Measurements from ENCODE around the gene TMEM201.
"Not testable (repeated sequence)": the region's sequence is repeated elsewhere in the genome, so short reads cannot be mapped to it uniquely, and the experiment has no call there.

Gene TMEM201

DNA sequence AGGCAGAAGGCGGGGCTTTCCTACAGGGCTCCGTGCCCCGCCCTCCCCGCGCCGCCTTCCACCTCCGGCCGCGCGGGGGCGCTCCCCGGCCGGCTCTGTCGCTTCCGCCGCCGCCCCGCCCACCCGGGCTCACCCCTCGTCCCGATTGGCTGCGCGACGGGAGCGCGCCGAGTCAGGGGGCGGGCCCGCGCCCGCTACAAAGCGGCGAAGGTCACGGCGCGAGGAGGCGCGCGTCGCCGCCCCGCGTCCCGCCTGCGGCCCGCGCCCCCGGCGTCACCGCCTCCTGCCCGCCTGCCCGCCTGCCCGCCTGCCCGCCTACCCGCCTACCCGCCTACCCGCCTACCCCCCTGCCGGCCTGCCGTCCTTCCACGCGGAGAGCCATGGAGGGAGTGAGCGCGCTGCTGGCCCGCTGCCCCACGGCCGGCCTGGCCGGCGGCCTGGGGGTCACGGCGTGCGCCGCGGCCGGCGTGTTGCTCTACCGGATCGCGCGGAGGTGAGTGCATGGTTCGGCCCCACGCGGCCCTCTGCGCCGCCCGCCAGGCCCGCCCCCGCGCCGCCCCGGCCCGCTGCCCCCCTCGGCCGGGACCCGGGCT lies at the start of gene TMEM201:
Gene TMEM201, plus strand, starts transcription at position 361 of the 593 bp plus-strand sequence. Its CDS starts 20 bp downstream, at position 381.
- DNase-seq (ENCODE audit: low read depth in 2 of 2): peak; percentile 93 to 96

- DNase-seq (ENCODE audit: low read depth in 2 of 2): peak; percentile 98
These were observed 49.4 kb upstream of the TMEM201 start, which contains the start of gene SLC25A33 for GRCh38 chr1:9539165-9539828. Gene SLC25A33 (plus strand): TSS chr1:9539465. CDS start chr1:9539692, 227 bp downstream.

GRCh38 chr1:9539829-9540550 lies 48.7 kb upstream of the TMEM201 start:
- peak; percentile 21 to 50 for DNase-seq (ENCODE audit: low read depth in 2 of 2)

- no peak for DNase-seq (ENCODE audit: low read depth in 2 of 2)
These were observed 46.3 kb upstream of the TMEM201 start for GRCh38 chr1:9542430-9542829.

DNA sequence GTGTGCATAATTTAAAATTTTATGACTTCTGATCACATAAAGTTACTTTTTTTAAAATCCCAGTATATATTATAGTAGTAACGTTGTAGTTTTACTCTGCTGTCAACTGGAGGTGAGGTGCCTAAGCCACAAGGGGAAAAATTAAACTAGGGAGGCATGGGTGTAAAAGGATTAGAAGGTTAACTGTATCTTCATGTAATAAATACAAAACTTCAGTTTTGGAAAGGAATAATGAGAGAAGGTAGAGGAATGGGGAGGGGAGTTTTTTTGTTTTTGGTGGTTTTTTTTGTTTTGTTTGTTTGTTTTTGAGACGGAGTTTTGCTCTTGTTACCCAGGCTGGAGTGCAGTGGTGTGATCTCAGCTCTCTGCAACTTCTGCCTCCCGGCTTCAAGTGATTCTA lies 43.8 kb upstream of the TMEM201 start:
- DNase-seq (ENCODE audit: low read depth in 2 of 2): no peak

- DNase-seq (ENCODE audit: low read depth in 2 of 2): no peak
These were observed 38.7 kb upstream of the TMEM201 start for GRCh38 chr1:9549955-9550546.

DNA sequence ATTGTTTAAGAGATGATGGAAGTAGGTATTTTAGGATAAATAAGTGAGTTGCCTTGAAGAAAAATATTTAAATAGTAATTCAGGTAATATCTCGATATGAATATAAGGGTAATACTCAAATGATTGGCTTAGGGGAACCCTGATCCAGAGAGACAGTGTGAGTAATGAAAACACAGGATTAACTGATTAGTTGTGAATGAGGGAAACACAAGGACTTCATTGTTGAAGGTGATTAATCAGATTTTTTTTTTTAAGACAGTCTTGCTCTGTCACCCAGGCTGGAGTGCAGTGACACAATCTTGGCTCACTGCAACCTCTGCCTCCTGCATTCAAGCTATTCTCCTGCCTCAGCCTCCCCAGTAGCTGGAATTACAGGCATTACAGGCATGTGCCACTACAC lies 36.7 kb upstream of the TMEM201 start:
- DNase-seq (ENCODE audit: low read depth in 2 of 2): no peak

- no peak for DNase-seq (ENCODE audit: low read depth in 2 of 2)
These were observed 35.0 kb upstream of the TMEM201 start for GRCh38 chr1:9553736-9554144.

GRCh38 chr1:9555942-9556341 lies 32.8 kb upstream of the TMEM201 start:
- no peak for DNase-seq (ENCODE audit: low read depth in 2 of 2)

GRCh38 chr1:9557624-9558023 lies 31.1 kb upstream of the TMEM201 start:
- no peak for DNase-seq (ENCODE audit: low read depth in 2 of 2)

- DNase-seq (ENCODE audit: low read depth in 2 of 2): no peak
These were observed 30.3 kb upstream of the TMEM201 start for GRCh38 chr1:9558271-9558945.

DNA sequence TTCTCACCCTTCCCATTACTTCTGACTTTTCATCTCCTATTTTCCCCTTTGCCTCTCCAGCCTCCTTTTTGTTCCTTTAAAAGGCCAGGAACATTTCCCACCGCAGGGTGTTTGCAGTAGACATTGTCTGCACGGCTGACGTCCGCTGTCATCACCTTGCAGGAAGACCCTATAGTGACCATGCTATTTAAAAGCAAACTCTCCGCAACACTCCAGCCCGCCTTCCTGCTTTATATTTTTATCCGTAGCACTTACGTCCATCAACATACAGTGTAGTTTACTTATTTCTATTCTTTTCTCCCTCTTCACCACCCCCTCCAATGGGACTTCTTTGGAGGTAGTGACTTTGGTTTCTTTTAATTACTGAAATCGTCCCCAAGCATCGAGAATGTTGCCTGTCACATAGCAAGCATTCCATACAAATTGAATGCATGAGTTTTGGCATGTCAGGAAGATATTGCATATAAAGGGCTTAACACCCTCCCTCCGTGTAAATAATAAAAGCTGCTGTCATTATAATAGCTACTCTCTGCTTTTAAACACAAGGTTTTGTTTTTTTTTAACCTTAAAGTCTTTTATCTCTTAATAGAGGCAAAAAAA lies 29.7 kb upstream of the TMEM201 start:
- DNase-seq (ENCODE audit: low read depth in 2 of 2): no peak

- DNase-seq (ENCODE audit: low read depth in 2 of 2): no peak
These were observed 29.0 kb upstream of the TMEM201 start for GRCh38 chr1:9559673-9560072.

- DNase-seq (ENCODE audit: low read depth in 2 of 2): not testable (repeated sequence)
These were observed 28.6 kb upstream of the TMEM201 start for GRCh38 chr1:9560090-9560489.

DNA sequence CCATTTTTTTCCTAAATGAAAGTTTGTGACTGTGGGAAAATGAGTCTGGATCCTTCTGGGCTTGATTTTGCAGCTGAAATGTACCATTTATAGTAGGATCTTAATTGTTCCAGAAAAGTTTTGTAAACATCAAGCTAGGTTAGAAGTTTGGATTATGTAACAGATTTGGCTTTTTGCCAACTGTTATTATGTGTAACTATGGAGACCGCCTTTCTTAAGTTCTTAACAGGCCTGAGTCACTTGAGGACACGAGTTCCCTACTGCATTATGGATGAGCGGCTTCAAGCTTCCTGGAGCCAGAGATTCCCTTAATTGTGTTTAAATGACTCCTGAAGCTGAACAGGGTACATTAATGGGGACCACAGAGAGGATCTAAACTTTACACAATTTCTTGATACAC lies 27.3 kb upstream of the TMEM201 start:
- no peak for DNase-seq (ENCODE audit: low read depth in 2 of 2)

DNA sequence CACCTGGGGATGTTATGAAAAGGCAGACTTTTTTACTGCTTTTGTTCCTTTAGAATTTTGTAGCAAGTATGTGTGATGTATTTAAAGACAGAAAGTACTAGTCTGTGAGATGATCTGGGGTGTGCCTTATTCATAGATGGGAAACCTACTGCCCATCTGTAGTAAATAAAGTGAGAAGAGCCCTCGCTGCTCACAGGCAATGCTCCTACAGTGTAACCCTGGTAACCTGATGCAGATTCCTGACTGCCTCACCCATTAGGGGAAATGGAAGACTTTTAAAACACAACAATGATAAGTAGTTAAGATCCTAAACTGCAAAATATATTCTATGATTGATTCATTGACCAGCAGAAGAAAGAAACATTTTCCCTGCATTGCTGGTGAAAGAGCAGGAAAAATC lies 19.4 kb upstream of the TMEM201 start:
- no peak for DNase-seq (ENCODE audit: low read depth in 2 of 2)

DNA sequence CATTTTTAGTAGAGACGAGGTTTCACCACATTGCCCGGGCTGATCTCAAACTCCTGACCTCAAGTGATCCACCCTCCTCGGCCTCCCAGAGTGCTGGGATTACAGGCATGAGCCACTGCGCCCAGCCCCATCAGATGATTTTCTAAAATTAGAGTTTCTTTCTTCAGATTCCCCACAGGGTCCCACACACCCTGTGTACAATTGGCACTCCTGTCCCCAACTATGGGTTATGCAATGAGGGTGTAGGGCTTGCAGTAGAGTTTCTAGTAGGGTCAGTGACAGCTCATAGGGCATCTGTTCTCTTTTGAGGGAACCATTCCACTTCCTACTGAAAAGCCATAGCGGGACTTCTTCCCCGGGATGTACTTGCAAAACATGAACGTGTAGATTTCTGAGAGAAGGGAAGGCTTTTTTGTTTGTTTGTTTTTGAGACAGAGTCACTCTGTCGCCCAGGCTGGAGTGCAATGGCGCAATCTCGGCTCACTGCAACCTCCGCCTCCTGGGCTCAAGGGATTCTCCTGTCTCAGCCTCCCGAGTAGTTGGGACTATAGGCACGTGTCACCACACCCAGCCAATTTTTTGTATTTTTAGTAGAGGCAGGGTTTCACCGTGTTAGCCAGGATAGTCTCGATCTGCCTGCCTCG lies 17.7 kb upstream of the TMEM201 start:
- DNase-seq (ENCODE audit: low read depth in 2 of 2): not testable (repeated sequence)

DNA sequence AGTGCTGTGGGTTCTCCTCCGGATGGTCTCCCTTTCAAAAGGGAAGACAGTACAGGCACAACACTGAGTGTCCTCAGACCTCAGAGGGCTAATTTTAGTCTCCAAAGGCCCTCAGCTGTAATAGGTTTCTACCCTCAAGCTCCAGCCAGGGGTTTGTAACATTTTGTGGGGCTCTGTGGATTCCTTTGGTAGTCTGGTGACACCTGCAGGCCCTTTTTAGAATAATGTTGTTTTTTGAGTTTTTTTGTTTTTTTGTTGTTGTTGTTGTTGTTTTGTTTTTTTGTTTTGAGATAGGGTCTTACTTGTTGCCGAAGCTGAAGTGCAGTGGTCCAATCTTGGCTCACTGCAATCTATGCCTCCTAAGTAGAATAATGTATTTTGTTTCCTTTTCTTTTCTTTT lies 15.0 kb upstream of the TMEM201 start:
- no peak for DNase-seq (ENCODE audit: low read depth in 2 of 2)

GRCh38 chr1:9575486-9575885 lies 13.2 kb upstream of the TMEM201 start:
- DNase-seq (ENCODE audit: low read depth in 2 of 2): no peak

DNA sequence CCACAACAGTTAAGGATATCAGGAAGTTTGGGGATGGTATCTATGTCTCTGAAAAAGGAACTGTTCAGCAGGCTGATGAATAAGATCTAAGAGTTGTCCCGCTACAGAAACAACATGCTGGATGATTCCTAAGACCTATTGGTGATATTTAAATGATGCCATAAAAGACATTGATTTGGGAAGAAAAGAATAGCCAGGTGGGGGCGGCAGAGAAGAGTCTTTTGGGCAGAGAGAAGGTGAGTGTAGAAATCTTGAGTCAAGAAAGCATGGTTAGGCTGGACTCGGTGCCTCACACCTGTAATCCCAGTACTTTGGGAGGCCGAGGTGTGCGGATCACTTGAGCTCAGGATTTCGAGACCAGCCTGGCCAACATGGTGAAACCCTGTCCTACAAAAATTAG lies 11.8 kb upstream of the TMEM201 start:
- no peak for DNase-seq (ENCODE audit: low read depth in 2 of 2)

GRCh38 chr1:9577423-9577822 lies 11.3 kb upstream of the TMEM201 start:
- DNase-seq (ENCODE audit: low read depth in 2 of 2): no peak

Measured in stimulated activated CD4-positive, alpha-beta T cell treated with anti-CD3 and anti-CD28 coated beads, Interleukin-1b, Interleukin-23, amount 100 ng/mL, for 4 hours (primary cell).